Measurements from ENCODE around the gene PTGDS.

DNA sequence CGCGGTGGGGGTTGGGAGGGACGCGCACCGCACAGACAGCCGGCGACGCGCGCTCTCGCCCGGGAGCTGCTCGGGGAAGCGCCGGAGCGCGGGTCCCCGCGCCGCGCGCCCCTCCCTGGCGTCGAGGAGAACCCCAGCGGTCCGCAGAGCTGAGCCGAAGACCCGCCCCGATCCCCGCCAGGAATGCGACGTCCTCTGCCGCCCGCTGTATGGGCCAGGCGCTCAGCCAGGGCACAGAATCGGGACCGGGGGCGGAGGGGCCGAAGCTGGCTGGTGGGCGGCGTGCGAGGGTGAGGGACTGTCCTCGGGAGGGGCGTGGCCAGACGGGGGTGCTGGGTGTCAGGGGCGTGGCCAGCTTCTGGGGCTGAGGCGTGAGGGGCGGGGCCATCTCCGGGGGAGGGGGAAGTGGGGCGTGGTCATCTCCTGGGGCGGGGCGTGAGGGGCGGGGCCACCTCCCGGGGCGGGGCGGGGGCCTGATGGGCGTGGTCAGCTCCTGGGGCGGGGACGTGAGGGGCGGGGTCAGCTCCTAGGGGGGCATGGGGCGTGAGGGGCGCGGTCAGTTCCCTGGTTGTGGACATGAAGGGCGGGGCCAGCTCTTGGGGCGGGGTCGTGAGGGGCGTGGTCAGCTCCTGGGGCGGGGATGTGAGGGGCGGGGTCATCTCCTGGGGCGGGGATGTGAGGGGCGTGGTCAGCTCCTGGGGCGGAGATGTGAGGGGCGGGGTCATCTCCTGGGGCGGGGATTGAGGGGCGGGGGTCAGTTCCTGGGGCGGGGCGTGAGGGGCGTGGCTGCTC, 965 bp downstream of the PTGDS start:
- TF ChIP-seq HDGF (IDR thresholded peaks at IDR 0.05; ENCODE audit: borderline replicate concordance) (no peak), ARNT (IDR thresholded peaks at IDR 0.05) (no peak), FOXA1 (IDR thresholded peaks at IDR 0.05) (no peak)
